ENCODE measurements around the gene RIN3.

GRCh38 chr14:92617581-92617980, 104.0 kb downstream of the RIN3 start:
- TF ChIP-seq CTCF (conservative IDR thresholded peaks at IDR 0.05) (no peak), EZH2 (IDR thresholded peaks at IDR 0.05; ENCODE audit: low read depth) (no peak)
